ENCODE measurements around the gene ARHGEF11.

ARHGEF11 gene

GRCh38 chr1:156914440-156914856 is 131.1 kb downstream of the ARHGEF11 start:
- Histone ChIP-seq H3K79me2 (ENCODE audit: insufficient read depth, low read length) (no peaks in the 10 kb centered on the region), H3K4me2 (ENCODE audit: insufficient read depth, low read length) (no peak overlapping the region), H3K9ac (ENCODE audit: low read depth, low read length) (no peak overlapping the region), H2AFZ (ENCODE audit: low read depth, low read length) (no peak overlapping the region), H3K36me3 (ENCODE audit: insufficient read depth, low read length) (no peaks in the 10 kb centered on the region), H4K20me1 (ENCODE audit: insufficient read depth, low read length) (peaks cover 13% of the 10 kb centered on the region), H3K4me1 (ENCODE audit: insufficient read depth, low read length) (peaks cover 3% of the 10 kb centered on the region; the same call in 1 of the 2 replicates), H3K9me3 (ENCODE audit: insufficient read depth, low read length, severe bottlenecking) (no peaks in the 10 kb centered on the region), H3K27ac (ENCODE audit: low read length) (no peak overlapping the region), H3K27me3 (ENCODE audit: insufficient read depth, low read length, poor library complexity) (no peaks in the 10 kb centered on the region), H3K4me3 (ENCODE audit: low read depth in 1 of 2, low read length in 2 of 2) (no peak overlapping the region)
- no peak for ATAC-seq (ENCODE audit: insufficient read depth, low read depth)
- DNase-seq: no peak
- TF ChIP-seq CTCF (IDR thresholded peaks at IDR 0.05; ENCODE audit: borderline replicate concordance, extremely low read depth, low read length, poor library complexity, severe bottlenecking) (no peak), EZH2 (IDR thresholded peaks at IDR 0.05; ENCODE audit: borderline replicate concordance, low read depth, low read length, severe bottlenecking) (no peak)

GRCh38 chr1:156913809-156914387 is 131.6 kb downstream of the ARHGEF11 start:
- H3K4me2 ChIP-seq (ENCODE audit: insufficient read depth, low read length): no peak overlapping the region

GRCh38 chr1:156912861-156913808 is 132.4 kb downstream of the ARHGEF11 start:
- no peak overlapping the region for H2AFZ ChIP-seq (ENCODE audit: low read depth, low read length)
- TF ChIP-seq EZH2 (IDR thresholded peaks at IDR 0.05; ENCODE audit: borderline replicate concordance, low read depth, low read length, severe bottlenecking) (no peak), CTCF (IDR thresholded peaks at IDR 0.05; ENCODE audit: borderline replicate concordance, extremely low read depth, low read length, poor library complexity, severe bottlenecking) (no peak)
- no peak overlapping the region for H3K4me3 ChIP-seq (ENCODE audit: low read depth in 1 of 2, low read length in 2 of 2)
- H3K4me2 ChIP-seq (ENCODE audit: insufficient read depth, low read length): no peak overlapping the region
- H3K9ac ChIP-seq (ENCODE audit: low read depth, low read length): no peak overlapping the region
- H3K79me2 ChIP-seq (ENCODE audit: insufficient read depth, low read length): no peaks in the 10 kb centered on the region
- no peak for DNase-seq
- no peak overlapping the region for H3K27ac ChIP-seq (ENCODE audit: low read length)
- H3K9me3 ChIP-seq (ENCODE audit: insufficient read depth, low read length, severe bottlenecking): no peaks in the 10 kb centered on the region
- no peaks in the 10 kb centered on the region for H3K36me3 ChIP-seq (ENCODE audit: insufficient read depth, low read length)
- peaks cover 3% of the 10 kb centered on the region; the same call in 1 of the 2 replicates for H3K4me1 ChIP-seq (ENCODE audit: insufficient read depth, low read length)
- no peak for ATAC-seq (ENCODE audit: insufficient read depth, low read depth)
- no peaks in the 10 kb centered on the region for H3K27me3 ChIP-seq (ENCODE audit: insufficient read depth, low read length, poor library complexity)
- H4K20me1 ChIP-seq (ENCODE audit: insufficient read depth, low read length): peaks cover 13% of the 10 kb centered on the region

More at GRCh38 chr1:156913809-156914387, 131.6 kb downstream of the ARHGEF11 start:
- no peaks in the 10 kb centered on the region for H3K36me3 ChIP-seq (ENCODE audit: insufficient read depth, low read length)
- ATAC-seq (ENCODE audit: insufficient read depth, low read depth) (no peak), DNase-seq (no peak)
- no peak overlapping the region for H3K27ac ChIP-seq (ENCODE audit: low read length)
- no peak overlapping the region for H2AFZ ChIP-seq (ENCODE audit: low read depth, low read length)
- no peaks in the 10 kb centered on the region for H3K79me2 ChIP-seq (ENCODE audit: insufficient read depth, low read length)
- TF ChIP-seq CTCF (IDR thresholded peaks at IDR 0.05; ENCODE audit: borderline replicate concordance, extremely low read depth, low read length, poor library complexity, severe bottlenecking) (no peak), EZH2 (IDR thresholded peaks at IDR 0.05; ENCODE audit: borderline replicate concordance, low read depth, low read length, severe bottlenecking) (no peak)
- H4K20me1 ChIP-seq (ENCODE audit: insufficient read depth, low read length): peaks cover 13% of the 10 kb centered on the region
- H3K9ac ChIP-seq (ENCODE audit: low read depth, low read length): no peak overlapping the region
- H3K27me3 ChIP-seq (ENCODE audit: insufficient read depth, low read length, poor library complexity): no peaks in the 10 kb centered on the region
- H3K4me1 ChIP-seq (ENCODE audit: insufficient read depth, low read length): peaks cover 3% of the 10 kb centered on the region; the same call in 1 of the 2 replicates
- H3K9me3 ChIP-seq (ENCODE audit: insufficient read depth, low read length, severe bottlenecking): no peaks in the 10 kb centered on the region
- no peak overlapping the region for H3K4me3 ChIP-seq (ENCODE audit: low read depth in 1 of 2, low read length in 2 of 2)

Data from DND-41 (cell line).